HepG2 (cell line): Measurements from ENCODE around the gene RIIAD1.

Source experiments
- CREB1 ChIP-seq, 2 experiments: fragments of 450-650 bp in 1 of 2; IDR thresholded peaks; 2 replicates each; pipeline ENCODE4 v1.6.1; 2016 to 2017; ENCODE audit warnings: control low read depth in 1 of 2, mild to moderate bottlenecking in 1 of 2, missing compliant biosample characterization in 1 of 2, missing genetic modification characterization in 1 of 2
- DMAP1 ChIP-seq: IDR thresholded peaks from 2 replicates; pipeline ENCODE4 v1.6.1; 2016
- EP300 ChIP-seq, 3 experiments: sonication (generic) in 1 of 3; formaldehyde crosslinking in 1 of 3; IDR thresholded peaks; 2 replicates each; pipeline versions ENCODE4 v1.5.1 to v1.6.1; 2011 to 2020; ENCODE audit warnings: low read depth in 2 of 3, low read length in 2 of 3, borderline replicate concordance in 1 of 3, improper control_type of control experiment in 1 of 3, mild to moderate bottlenecking in 1 of 3, missing genetic modification reagents in 1 of 3, moderate library complexity in 1 of 3
- MAFK ChIP-seq, 2 experiments: IDR thresholded peaks in 1 of 2; conservative IDR thresholded peaks in 1 of 2; 2 replicates each; pipeline ENCODE4 v1.6.1; 2011; ENCODE audit warnings: improper control_type of control experiment in 2 of 2, low read length in 2 of 2
- POLR2A ChIP-seq, 2 experiments: IDR thresholded peaks; 2 replicates each; pipeline ENCODE4 v1.6.1; 2011; ENCODE audit warnings: low read depth in 2 of 2, low read length in 2 of 2, mild to moderate bottlenecking in 1 of 2, moderate library complexity in 1 of 2; ENCODE audit not compliant: insufficient read depth in 1 of 2
- TEAD2 ChIP-seq: sonication (generic); formaldehyde crosslinking; IDR thresholded peaks from 2 replicates; pipeline ENCODE4 v1.9.0; 2021; ENCODE audit warnings: missing genetic modification reagents
- ZNF180 ChIP-seq: sonication (generic); formaldehyde crosslinking; IDR thresholded peaks from 2 replicates; pipeline ENCODE4 v1.4.0; 2020; ENCODE audit warnings: low read depth, missing genetic modification reagents, borderline replicate concordance
- ZNF274 ChIP-seq: sonication (generic); formaldehyde crosslinking; IDR thresholded peaks from 2 replicates; pipeline ENCODE4 v1.5.1; 2020; ENCODE audit warnings: mild to moderate bottlenecking, missing genetic modification reagents
- ZNF317 ChIP-seq: sonication (generic); formaldehyde crosslinking; IDR thresholded peaks from 2 replicates; pipeline ENCODE4 v1.5.0; 2020; ENCODE audit warnings: mild to moderate bottlenecking, missing genetic modification reagents
- ZNF431 ChIP-seq: sonication (generic); formaldehyde crosslinking; IDR thresholded peaks from 2 replicates; pipeline ENCODE4 v1.9.0; 2022; ENCODE audit warnings: missing genetic modification reagents, low read depth, mild to moderate bottlenecking, borderline replicate concordance
- ZNF670 ChIP-seq: sonication (generic); formaldehyde crosslinking; IDR thresholded peaks from 2 replicates; pipeline ENCODE4 v1.8.0; 2022; ENCODE audit warnings: mild to moderate bottlenecking, missing genetic modification reagents, borderline replicate concordance
- TF ChIP-seq, protein P1 (sequence below), 2 experiments: sonication (generic) in 1 of 2; formaldehyde crosslinking in 1 of 2; IDR thresholded peaks; 2 replicates each; pipeline versions ENCODE4 v1.5.1 to v1.6.1; 2011 to 2020; ENCODE audit warnings: borderline replicate concordance in 1 of 2, low read depth in 1 of 2, low read length in 1 of 2, mild to moderate bottlenecking in 1 of 2, missing genetic modification reagents in 1 of 2, moderate library complexity in 1 of 2

DNA sequence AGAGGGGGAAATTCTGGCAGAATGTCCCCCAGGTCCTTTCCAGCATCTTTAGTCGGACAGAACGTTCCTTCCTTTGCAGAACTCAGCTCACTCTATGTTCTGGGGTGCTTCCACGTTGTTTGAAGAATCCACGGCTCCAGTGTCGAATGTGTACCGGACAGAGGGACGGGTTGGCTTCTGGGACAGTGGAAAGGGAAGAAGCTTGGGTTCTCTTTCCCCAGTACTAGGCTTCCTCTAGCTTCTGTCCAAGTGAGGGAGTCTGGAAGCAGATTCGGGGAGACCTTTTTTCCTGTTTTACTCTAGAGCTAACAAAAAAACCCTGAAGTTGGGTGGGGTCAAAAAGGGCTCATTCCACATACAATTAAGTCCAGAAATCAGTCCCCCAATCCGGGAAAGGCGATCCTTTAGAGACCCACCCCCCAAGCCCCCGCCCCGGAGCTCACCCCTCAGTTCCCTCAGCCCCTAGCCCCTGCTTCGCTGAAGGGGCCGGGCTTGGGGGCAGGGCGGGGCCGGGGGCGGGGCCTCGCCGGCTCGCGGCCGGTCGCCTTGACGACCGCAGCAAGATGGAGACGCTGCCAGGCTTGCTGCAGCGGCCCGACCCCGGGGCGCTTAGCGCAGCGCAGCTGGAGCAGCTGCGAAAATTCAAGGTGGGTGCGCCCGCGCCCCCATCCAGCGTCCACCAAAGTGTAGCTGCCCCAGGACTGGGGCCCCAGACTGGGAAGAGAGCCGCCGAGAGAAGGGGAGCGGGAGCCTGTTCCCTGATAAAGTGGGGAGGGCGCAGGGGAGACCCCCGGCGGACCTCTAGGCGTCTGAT, at the start of gene RIIAD1:
- TF ChIP-seq ZNF670 (CRISPR knock-in tag) = no peak
- no peak for TF ChIP-seq POLR2A (IDR thresholded peaks at IDR 0.05; ENCODE audit: insufficient read depth in 1 of 2, low read depth in 2 of 2, low read length in 2 of 2)
- TF ChIP-seq MAFK (conservative IDR thresholded peaks at IDR 0.05 in 1 of 2, IDR thresholded peaks at IDR 0.05 in 1 of 2; ENCODE audit: low read length in 2 of 2) = no peak
- TF ChIP-seq ZNF274 (CRISPR knock-in tag) = no peak
- no peak for TF ChIP-seq ZNF317 (CRISPR knock-in tag)
- no peak for TF ChIP-seq EP300 (IDR thresholded peaks at IDR 0.05; ENCODE audit: low read depth in 2 of 2, low read length in 2 of 2)
- TF ChIP-seq EP300 (CRISPR knock-in tag; IDR thresholded peaks at IDR 0.05; ENCODE audit: borderline replicate concordance) = no peak
- TF ChIP-seq TEAD2 (CRISPR knock-in tag) = no peak
- TF ChIP-seq ZNF431 (CRISPR knock-in tag) = no peak
- TF ChIP-seq, protein P1, sequence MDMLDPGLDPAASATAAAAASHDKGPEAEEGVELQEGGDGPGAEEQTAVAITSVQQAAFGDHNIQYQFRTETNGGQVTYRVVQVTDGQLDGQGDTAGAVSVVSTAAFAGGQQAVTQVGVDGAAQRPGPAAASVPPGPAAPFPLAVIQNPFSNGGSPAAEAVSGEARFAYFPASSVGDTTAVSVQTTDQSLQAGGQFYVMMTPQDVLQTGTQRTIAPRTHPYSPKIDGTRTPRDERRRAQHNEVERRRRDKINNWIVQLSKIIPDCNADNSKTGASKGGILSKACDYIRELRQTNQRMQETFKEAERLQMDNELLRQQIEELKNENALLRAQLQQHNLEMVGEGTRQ (IDR thresholded peaks at IDR 0.05; ENCODE audit: low read depth, low read length) = no peak
- TF ChIP-seq, protein P1 (CRISPR knock-in tag; IDR thresholded peaks at IDR 0.05; ENCODE audit: borderline replicate concordance) = no peak
- TF ChIP-seq ZNF180 = no peak
- no peak for TF ChIP-seq CREB1 (IDR thresholded peaks at IDR 0.05)
- TF ChIP-seq CREB1 (CRISPR knock-in tag; IDR thresholded peaks at IDR 0.05) = no peak
- TF ChIP-seq DMAP1 (CRISPR knock-in tag) = no peak
